Measurements from ENCODE around the gene CFP.

CFP gene

DNA sequence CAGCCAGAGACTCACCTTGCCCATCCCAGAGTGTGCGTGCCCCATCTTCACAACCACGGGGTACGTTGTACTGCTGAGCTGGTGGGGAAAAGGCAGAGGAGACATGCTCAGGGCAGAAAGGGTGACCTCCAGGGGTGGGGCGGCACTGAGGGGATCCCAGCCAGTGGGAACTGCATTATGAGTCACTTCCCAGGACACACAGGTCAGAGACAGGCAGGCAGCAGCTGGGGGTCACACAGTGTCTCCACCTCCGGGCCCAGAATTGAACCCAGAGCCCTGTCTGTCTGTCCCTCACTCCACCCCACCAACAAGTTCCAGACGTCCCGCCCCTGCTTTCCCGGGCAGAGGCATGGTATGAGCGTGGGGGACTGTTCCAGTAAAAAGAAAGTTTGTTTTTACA is 52.3 kb downstream of the CFP start:
- no peak overlapping the region for H3K4me3 ChIP-seq (ENCODE audit: low read depth, low read length)
- in situ Hi-C loops (cut with HindIII; ENCODE audit: low sequenced_read_pairs): no loop called here
- TF ChIP-seq, protein P1, sequence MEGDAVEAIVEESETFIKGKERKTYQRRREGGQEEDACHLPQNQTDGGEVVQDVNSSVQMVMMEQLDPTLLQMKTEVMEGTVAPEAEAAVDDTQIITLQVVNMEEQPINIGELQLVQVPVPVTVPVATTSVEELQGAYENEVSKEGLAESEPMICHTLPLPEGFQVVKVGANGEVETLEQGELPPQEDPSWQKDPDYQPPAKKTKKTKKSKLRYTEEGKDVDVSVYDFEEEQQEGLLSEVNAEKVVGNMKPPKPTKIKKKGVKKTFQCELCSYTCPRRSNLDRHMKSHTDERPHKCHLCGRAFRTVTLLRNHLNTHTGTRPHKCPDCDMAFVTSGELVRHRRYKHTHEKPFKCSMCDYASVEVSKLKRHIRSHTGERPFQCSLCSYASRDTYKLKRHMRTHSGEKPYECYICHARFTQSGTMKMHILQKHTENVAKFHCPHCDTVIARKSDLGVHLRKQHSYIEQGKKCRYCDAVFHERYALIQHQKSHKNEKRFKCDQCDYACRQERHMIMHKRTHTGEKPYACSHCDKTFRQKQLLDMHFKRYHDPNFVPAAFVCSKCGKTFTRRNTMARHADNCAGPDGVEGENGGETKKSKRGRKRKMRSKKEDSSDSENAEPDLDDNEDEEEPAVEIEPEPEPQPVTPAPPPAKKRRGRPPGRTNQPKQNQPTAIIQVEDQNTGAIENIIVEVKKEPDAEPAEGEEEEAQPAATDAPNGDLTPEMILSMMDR (IDR thresholded peaks at IDR 0.05; ENCODE audit: low read depth, low read length): no peak
- no peak for DNase-seq (ENCODE audit: low read depth, low spot score)

DNA sequence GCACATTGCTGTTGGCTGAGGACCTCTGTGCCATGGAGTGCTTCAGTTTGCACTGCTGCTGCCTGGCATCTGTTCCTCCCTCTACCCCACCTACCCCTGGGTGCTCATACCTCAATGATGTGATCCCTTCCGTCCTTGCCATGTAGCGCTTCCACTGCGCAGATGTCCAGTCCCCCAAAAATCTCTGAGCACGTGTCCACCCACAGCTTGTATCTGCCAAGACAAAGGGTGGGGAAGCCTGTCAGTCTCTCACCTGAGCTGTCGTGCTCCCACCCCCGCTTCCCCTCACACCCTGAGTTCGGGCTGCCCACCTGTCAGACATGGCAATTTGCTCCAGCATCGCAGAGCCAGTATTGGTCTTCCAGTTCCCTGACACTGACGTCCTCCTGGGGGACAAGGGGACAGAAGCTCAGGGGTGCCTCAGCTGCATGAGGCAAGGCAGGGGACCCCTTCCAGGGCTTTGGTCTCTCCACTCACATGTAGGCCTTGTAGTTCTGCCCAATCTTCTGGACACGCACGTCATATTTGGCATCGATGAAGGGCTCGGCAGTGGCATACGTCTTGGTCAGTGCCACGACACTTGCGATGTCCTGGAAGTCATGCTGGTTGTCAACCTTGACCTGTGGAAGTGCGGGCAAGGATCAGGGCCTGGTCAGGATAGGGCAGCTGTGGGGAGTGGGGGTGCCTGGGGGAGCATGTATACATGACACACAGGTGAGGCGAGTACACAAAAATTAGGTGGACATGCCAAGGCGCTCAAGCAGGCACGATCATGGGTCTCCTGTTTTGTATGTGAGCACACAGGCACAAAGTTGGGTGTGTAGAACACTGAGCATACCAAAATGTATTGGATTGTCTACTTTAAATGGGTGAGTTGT is 53.5 kb downstream of the CFP start:
- H3K4me3 ChIP-seq (ENCODE audit: low read depth, low read length): no peak overlapping the region
- no peak for DNase-seq (ENCODE audit: low read depth, low spot score)
- in situ Hi-C loops (cut with HindIII; ENCODE audit: low sequenced_read_pairs): no loop called here
- TF ChIP-seq, protein P1 (IDR thresholded peaks at IDR 0.05; ENCODE audit: low read depth, low read length): no peak

DNA sequence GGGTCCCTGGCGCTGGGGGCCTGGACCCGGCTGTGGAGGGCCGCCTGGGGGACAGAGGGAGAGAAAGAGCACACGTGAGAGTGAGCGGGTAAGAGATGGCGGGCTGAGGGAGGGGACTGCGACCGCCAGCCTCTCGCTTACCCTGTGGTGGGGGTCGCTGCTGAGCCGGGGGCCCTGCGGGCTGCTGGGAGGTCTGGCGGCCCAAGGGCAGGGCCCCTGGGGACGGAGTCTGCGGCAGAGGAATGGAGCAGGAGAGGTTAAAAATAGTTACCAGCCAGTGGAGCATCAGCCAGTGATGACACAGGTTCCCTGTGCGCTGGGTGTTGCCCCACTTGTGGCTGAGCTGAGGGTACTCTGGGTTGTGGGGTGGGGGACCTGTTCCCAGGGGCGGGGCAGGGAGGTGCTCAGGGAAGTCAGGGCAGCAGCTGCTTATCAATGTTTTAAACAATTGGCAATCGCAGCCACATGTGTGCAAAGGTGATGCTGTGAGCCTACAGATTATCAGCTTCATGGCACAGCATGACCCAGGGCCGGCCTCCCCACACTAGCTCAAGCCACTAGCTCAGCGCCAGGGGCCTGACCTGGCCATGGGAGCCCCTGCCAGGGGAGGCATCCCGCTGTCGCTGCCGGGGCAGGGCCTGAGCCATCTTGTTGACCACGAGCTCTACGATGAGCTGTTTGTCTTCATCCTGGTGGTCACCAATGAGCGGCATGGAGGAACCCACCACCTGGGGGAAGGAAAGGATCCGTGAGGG is 55.0 kb downstream of the CFP start:
- no peak for DNase-seq (ENCODE audit: low read depth, low spot score)
- H3K4me3 ChIP-seq (ENCODE audit: low read depth, low read length): no peak overlapping the region
- TF ChIP-seq, protein P1 (IDR thresholded peaks at IDR 0.05; ENCODE audit: low read depth, low read length): no peak
- in situ Hi-C loops (cut with HindIII; ENCODE audit: low sequenced_read_pairs): no loop called here

DNA sequence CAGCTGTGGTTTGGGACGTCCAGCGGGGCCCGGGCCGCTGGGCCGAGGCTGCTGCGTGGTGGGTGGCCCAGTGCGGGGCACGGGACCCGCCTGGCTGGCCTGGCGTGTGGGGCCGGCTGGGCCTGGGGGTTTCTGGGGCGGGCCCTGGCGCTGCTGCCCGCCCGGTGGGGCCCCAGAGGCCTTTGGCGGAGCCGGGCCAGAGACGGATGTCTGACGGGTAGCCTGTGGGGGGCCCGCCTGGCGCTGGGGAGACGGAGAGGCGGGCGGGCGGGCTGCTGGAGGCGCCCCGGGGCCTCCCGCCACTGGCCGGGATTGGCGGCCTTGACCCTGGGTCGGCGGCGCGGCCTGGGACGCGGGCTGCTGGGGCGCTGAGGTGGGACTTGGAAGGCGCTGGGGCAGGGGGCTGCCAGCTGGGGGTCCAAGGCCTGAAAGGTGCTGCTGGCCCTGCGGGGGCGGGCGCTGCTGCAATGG is 55.6 kb downstream of the CFP start:
- DNase-seq (ENCODE audit: low read depth, low spot score): no peak
- H3K4me3 ChIP-seq (ENCODE audit: low read depth, low read length): no peak overlapping the region
- in situ Hi-C loops (cut with HindIII; ENCODE audit: low sequenced_read_pairs): no loop called here
- TF ChIP-seq, protein P1 (IDR thresholded peaks at IDR 0.05; ENCODE audit: low read depth, low read length): no peak

DNA sequence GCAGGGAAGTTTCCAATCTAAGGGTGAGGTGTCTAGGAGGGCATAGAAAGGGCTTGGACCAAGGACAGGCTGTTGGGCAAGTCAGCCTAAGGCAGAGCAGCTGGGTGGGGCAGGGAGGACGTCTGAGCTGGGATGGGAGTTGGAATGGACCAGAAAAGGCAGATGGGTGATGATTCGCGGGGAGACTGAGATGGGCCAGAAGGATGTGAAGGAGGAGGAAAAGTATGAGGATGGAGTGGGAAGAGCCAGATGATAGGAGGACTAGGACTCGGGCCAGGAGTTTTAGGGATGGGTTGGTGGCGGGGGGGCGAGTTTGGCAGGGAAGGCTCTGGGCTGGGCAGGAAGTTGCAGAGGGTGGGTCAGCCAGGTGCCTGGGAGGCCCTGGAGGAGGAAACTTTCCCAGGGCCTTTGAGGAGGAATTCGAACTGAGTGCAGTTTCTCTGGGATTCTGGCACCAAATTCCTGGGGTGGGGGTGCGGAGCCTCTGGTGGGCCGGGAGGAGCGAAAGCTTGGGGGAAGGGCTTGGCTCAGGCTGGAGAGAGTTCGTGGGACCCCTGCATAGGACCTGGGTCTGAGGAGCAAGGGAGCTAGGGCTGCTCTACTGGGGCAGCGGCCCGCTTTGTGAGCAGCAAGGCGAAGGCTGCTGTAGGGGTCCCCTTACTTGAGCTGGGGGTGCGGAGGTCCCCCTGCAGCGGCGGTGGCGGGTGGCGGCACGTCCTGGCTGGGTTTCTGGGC is 56.2 kb downstream of the CFP start:
- H3K4me3 ChIP-seq (ENCODE audit: low read depth, low read length): no peak overlapping the region
- DNase-seq (ENCODE audit: low read depth, low spot score): peak; percentile 39
- in situ Hi-C loops (cut with HindIII; ENCODE audit: low sequenced_read_pairs): no loop called here
- TF ChIP-seq, protein P1 (IDR thresholded peaks at IDR 0.05; ENCODE audit: low read depth, low read length): no peak
